H1 (cell line): ENCODE measurements around the gene TNS3. TPM values are rescaled to one million over a fixed set of nuclear protein-coding genes. Genes with fewer than 3 reads are reported as not detected.

Experiments used
- CBX5 ChIP-seq: fragments of 300-800, 300-1000 bp; sonication (generic); IDR thresholded peaks from 2 replicates; pipeline ENCODE4 v1.7.1; 2016; ENCODE audit warnings: antibody characterized with exemption, low read length, low read depth
- CHD1 ChIP-seq: IDR thresholded peaks from 2 replicates; pipeline ENCODE4 v1.6.1; 2012; ENCODE audit warnings: low read depth, low read length, improper control_type of control experiment
- CHD7 ChIP-seq: fragments of 300-600 bp; sonication (generic); IDR thresholded peaks from 2 replicates; pipeline ENCODE4 v1.7.1; 2012; ENCODE audit warnings: low read length, moderate library complexity, mild to moderate bottlenecking, inconsistent platforms; ENCODE audit not compliant: insufficient replicate concordance
- CREB1 ChIP-seq: IDR thresholded peaks from 2 replicates; pipeline ENCODE4 v1.6.1; 2012; ENCODE audit warnings: inconsistent platforms
- E2F6 ChIP-seq: IDR thresholded peaks from 2 replicates; pipeline ENCODE4 v1.6.1; 2012; ENCODE audit warnings: inconsistent platforms
- GABPA ChIP-seq: IDR thresholded peaks from 2 replicates; pipeline ENCODE4 v1.6.1; 2011; ENCODE audit warnings: mild to moderate bottlenecking, low read length, moderate library complexity, borderline replicate concordance; ENCODE audit not compliant: insufficient read depth
- MAX ChIP-seq: IDR thresholded peaks from 2 replicates; pipeline ENCODE4 v1.6.1; 2012; ENCODE audit warnings: inconsistent platforms
- NANOG ChIP-seq: IDR thresholded peaks from 2 replicates; pipeline ENCODE4 v1.6.1; 2011; ENCODE audit warnings: low read length, low read depth, mild to moderate bottlenecking, inconsistent platforms; ENCODE audit not compliant: insufficient read depth, poor library complexity, severe bottlenecking
- SP2 ChIP-seq: IDR thresholded peaks from 2 replicates; pipeline ENCODE4 v1.6.1; 2012; ENCODE audit warnings: mild to moderate bottlenecking, low read length, inconsistent platforms
- TBP ChIP-seq: IDR thresholded peaks from 2 replicates; pipeline ENCODE4 v1.6.1; 2011; ENCODE audit warnings: low read depth, low read length, improper control_type of control experiment
- polyA plus RNA-seq, 7 experiments: library from polyadenylated mRNA; depleted of rRNA in 3 of 7; stranded (reverse) in 5 of 7; unstranded in 2 of 7; fragments of >200 nt in 5 of 7; fragments of 200-250 nt in 2 of 7; gene quantifications; 1 replicate in 5 of 7; 2 replicates in 1 of 7; 4 replicates in 1 of 7; pipeline versions ENCODE4 v1.2.1 to v1.2.3, GENCODE V29; 2011 to 2013; ENCODE audit warnings: missing spikeins in 2 of 7, mixed read lengths in 2 of 7
- total RNA-seq: library from RNA; stranded (reverse); fragmentation: NEBNext Ultra II Directional; extraction: Animal tissue kit (Norgen Biotek cat#: 25700); gene quantifications from 2 replicates; pipeline ENCODE4 v1.2.1, GENCODE V29; 2021

The TNS3 gene
- total and polyA plus RNA-seq, 2 of the 8 experiments (the other 6 are each of a cell fraction or from before 2014, with no cell fraction given) = 11.9 to 24.2 TPM

GRCh38 chr7:47461161-47461560 lies 120.8 kb downstream of the TNS3 start (continued):
- TF ChIP-seq TBP (no peak), CHD7 (no peak), CHD1 (no peak), GABPA (no peak), NANOG (no peak), SP2 (no peak), MAX (no peak), E2F6 (no peak), CREB1 (no peak), CBX5 (no peak)
